H1 (cell line): ENCODE results near the gene STAMBP. TPM values are rescaled to one million over a fixed set of nuclear protein-coding genes. Genes with fewer than 3 reads are reported as not detected.

Experiments used
- CHD1 ChIP-seq: IDR thresholded peaks from 2 replicates; pipeline ENCODE4 v1.6.1; 2012; ENCODE audit warnings: low read depth, low read length, improper control_type of control experiment
- CREB1 ChIP-seq: IDR thresholded peaks from 2 replicates; pipeline ENCODE4 v1.6.1; 2012; ENCODE audit warnings: inconsistent platforms
- FOSL1 ChIP-seq: IDR thresholded peaks from 2 replicates; pipeline ENCODE4 v1.6.1; 2011; ENCODE audit warnings: mild to moderate bottlenecking, low read depth, low read length, moderate library complexity; ENCODE audit not compliant: insufficient read depth
- JUND ChIP-seq: IDR thresholded peaks from 2 replicates; pipeline ENCODE4 v1.6.1; 2011; ENCODE audit warnings: mild to moderate bottlenecking, improper control_type of control experiment, low read length
- SRF ChIP-seq: IDR thresholded peaks from 2 replicates; pipeline ENCODE4 v1.6.1; 2011; ENCODE audit warnings: mild to moderate bottlenecking, low read depth, low read length, moderate library complexity
- SUZ12 ChIP-seq: fragments of 200-600 bp; sonication (generic); IDR thresholded peaks from 2 replicates; pipeline ENCODE4 v1.6.1; 2012; ENCODE audit warnings: mild to moderate bottlenecking, inconsistent platforms, low read length, moderate library complexity, mixed read lengths
- TAF7 ChIP-seq: optimal IDR thresholded peaks from 2 replicates; pipeline ENCODE3; 2011; ENCODE audit warnings: low read depth, mild to moderate bottlenecking, inconsistent platforms, low read length, moderate library complexity, borderline replicate concordance
- TCF12 ChIP-seq: IDR thresholded peaks from 2 replicates; pipeline ENCODE4 v1.6.1; 2011; ENCODE audit warnings: low read depth, mild to moderate bottlenecking, low read length
- polyA plus RNA-seq, 7 experiments: library from polyadenylated mRNA; depleted of rRNA in 3 of 7; stranded (reverse) in 5 of 7; unstranded in 2 of 7; fragments of >200 nt in 5 of 7; fragments of 200-250 nt in 2 of 7; gene quantifications; 1 replicate in 5 of 7; 2 replicates in 1 of 7; 4 replicates in 1 of 7; pipeline versions ENCODE4 v1.2.1 to v1.2.3, GENCODE V29; 2011 to 2013; ENCODE audit warnings: missing spikeins in 2 of 7, mixed read lengths in 2 of 7
- total RNA-seq: library from RNA; stranded (reverse); fragmentation: NEBNext Ultra II Directional; extraction: Animal tissue kit (Norgen Biotek cat#: 25700); gene quantifications from 2 replicates; pipeline ENCODE4 v1.2.1, GENCODE V29; 2021

Gene STAMBP
- total and polyA plus RNA-seq, 2 of the 8 experiments (the other 6 are each of a cell fraction or from before 2014, with no cell fraction given) = 35.8 to 49.7 TPM

GRCh38 chr2:73821669-73822068, 7.1 kb upstream of the STAMBP start (continued):
- TF ChIP-seq CREB1 (no peak), SUZ12 (no peak), TCF12 (no peak), JUND (no peak), SRF (no peak), TAF7 (no peak), FOSL1 (no peak), CHD1 (no peak)
